ENCODE data around the gene KRTAP12-4.

DNA sequence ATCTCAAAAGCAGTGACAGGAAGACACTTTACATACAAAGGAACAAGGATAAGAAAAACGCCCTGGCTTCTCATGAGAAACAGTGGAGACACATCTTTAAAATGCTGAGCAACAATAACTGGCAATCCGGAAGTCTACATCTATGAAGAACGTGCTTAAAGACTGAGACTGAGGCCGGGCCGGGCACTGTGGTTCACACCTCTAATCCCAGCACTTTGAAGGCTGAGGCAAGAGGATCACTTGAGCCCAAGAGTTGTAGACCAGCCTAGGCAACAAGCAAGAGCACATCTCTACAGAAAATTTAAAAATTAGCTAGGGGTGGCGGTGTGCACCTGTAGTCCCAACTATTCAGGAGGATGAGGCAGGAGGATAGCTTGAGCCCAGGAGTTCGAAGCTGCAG lies 29.6 kb upstream of the KRTAP12-4 start:
- TF ChIP-seq, protein P1, sequence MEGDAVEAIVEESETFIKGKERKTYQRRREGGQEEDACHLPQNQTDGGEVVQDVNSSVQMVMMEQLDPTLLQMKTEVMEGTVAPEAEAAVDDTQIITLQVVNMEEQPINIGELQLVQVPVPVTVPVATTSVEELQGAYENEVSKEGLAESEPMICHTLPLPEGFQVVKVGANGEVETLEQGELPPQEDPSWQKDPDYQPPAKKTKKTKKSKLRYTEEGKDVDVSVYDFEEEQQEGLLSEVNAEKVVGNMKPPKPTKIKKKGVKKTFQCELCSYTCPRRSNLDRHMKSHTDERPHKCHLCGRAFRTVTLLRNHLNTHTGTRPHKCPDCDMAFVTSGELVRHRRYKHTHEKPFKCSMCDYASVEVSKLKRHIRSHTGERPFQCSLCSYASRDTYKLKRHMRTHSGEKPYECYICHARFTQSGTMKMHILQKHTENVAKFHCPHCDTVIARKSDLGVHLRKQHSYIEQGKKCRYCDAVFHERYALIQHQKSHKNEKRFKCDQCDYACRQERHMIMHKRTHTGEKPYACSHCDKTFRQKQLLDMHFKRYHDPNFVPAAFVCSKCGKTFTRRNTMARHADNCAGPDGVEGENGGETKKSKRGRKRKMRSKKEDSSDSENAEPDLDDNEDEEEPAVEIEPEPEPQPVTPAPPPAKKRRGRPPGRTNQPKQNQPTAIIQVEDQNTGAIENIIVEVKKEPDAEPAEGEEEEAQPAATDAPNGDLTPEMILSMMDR (IDR thresholded peaks at IDR 0.05; ENCODE audit: low read length): no peak
- TF ChIP-seq EZH2 (IDR thresholded peaks at IDR 0.05; ENCODE audit: borderline replicate concordance, low read length): no peak

All from OCI-LY1 (cell line).